HEK293 (cell line): ENCODE results near the gene FBXW11.

Experiments
- CTCF ChIA-PET: fragments of 350-600 bp; formaldehyde crosslinking; extraction: SDS; loops from one replicate; lab custom pipeline; 2021; ENCODE audit warnings: antibody characterized with exemption; lab: Yijun Ruan, JAX
- POLR2A ChIA-PET: fragments of 300-600 bp; formaldehyde crosslinking; extraction: SDS; loops from one replicate; lab custom pipeline; 2020; ENCODE audit warnings: antibody characterized with exemption, inconsistent platforms; lab: Yijun Ruan, JAX
- H3K27ac ChIP-seq: fragments of 200-500 bp; sonication (Bioruptor generic); 2 replicates; pipeline ENCODE4 v1.5.1; 2014; ENCODE audit warnings: low read depth, low read length, control low read depth, inconsistent platforms; ENCODE audit errors: extremely low read depth
- H3K36me3 ChIP-seq, 2 experiments: fragments of 200-500 bp in 1 of 2; sonication (Bioruptor generic) in 1 of 2; 1 replicate in 1 of 2; 2 replicates in 1 of 2; pipeline ENCODE4 v1.5.1; 2014 to 2017; ENCODE audit warnings: inconsistent platforms in 2 of 2, low read length in 2 of 2; ENCODE audit not compliant: control insufficient read depth in 2 of 2, insufficient read depth in 1 of 2
- H3K4me1 ChIP-seq: fragments of 200-500 bp; sonication (Bioruptor generic); 2 replicates; pipeline ENCODE4 v1.5.1; 2014; ENCODE audit warnings: mild to moderate bottlenecking, low read length, inconsistent platforms; ENCODE audit not compliant: control insufficient read depth, insufficient read depth
- H3K4me3 ChIP-seq: 2 replicates; pipeline ENCODE4 v1.5.1; 2011; ENCODE audit warnings: low read depth, mild to moderate bottlenecking, control low read depth, low read length, moderate library complexity
- H3K9me3 ChIP-seq: fragments of 200-500 bp; sonication (Bioruptor generic); 2 replicates; pipeline ENCODE4 v1.5.1; 2014; ENCODE audit warnings: low read depth, low read length, inconsistent platforms; ENCODE audit not compliant: control insufficient read depth, insufficient read depth
- EGR2 ChIP-seq: fragments of 450-650 bp; formaldehyde crosslinking; IDR thresholded peaks from 2 replicates; pipeline ENCODE4 v1.5.1; 2016; ENCODE audit warnings: low read depth, missing biosample characterization, missing genetic modification characterization
- GFI1B ChIP-seq: fragments of 450-650 bp; formaldehyde crosslinking; IDR thresholded peaks from 2 replicates; pipeline ENCODE4 v1.5.1; 2016; ENCODE audit warnings: missing biosample characterization, missing genetic modification characterization
- KLF10 ChIP-seq: fragments of 450-650 bp; IDR thresholded peaks from 2 replicates; pipeline ENCODE4 v1.5.1; 2018; ENCODE audit warnings: missing biosample characterization, mild to moderate bottlenecking, missing genetic modification characterization
- REPIN1 ChIP-seq: fragments of 450-650 bp; formaldehyde crosslinking; IDR thresholded peaks from 2 replicates; pipeline ENCODE4 v1.5.1; 2017; ENCODE audit warnings: missing biosample characterization, missing genetic modification characterization, low read depth
- ZBTB1 ChIP-seq: fragments of 450-650 bp; formaldehyde crosslinking; IDR thresholded peaks from 2 replicates; pipeline ENCODE4 v1.5.1; 2016; ENCODE audit warnings: missing biosample characterization, missing genetic modification characterization
- ZBTB17 ChIP-seq: fragments of 450-650 bp; formaldehyde crosslinking; IDR thresholded peaks from 2 replicates; pipeline ENCODE4 v1.5.1; 2016; ENCODE audit warnings: missing biosample characterization, missing genetic modification characterization
- ZBTB8A ChIP-seq: fragments of 450-650 bp; formaldehyde crosslinking; IDR thresholded peaks from 2 replicates; pipeline ENCODE4 v1.5.1; 2016; ENCODE audit warnings: missing biosample characterization, missing genetic modification characterization
- ZFHX2 ChIP-seq: fragments of 450-650 bp; formaldehyde crosslinking; conservative IDR thresholded peaks from 2 replicates; pipeline ENCODE4 v1.5.1; 2016; ENCODE audit warnings: missing biosample characterization, missing genetic modification characterization
- ZNF184 ChIP-seq: fragments of 450-650 bp; IDR thresholded peaks from 2 replicates; pipeline ENCODE4 v1.5.1; 2018; ENCODE audit warnings: missing biosample characterization, mild to moderate bottlenecking, missing genetic modification characterization
- ZNF391 ChIP-seq: fragments of 450-650 bp; formaldehyde crosslinking; IDR thresholded peaks from 2 replicates; pipeline ENCODE4 v1.5.1; 2016; ENCODE audit warnings: low read depth, missing biosample characterization, missing genetic modification characterization, borderline replicate concordance
- ZNF48 ChIP-seq: fragments of 450-650 bp; formaldehyde crosslinking; IDR thresholded peaks from 2 replicates; pipeline ENCODE4 v1.5.1; 2016; ENCODE audit warnings: missing biosample characterization, missing genetic modification characterization
- ZNF701 ChIP-seq: fragments of 450-650 bp; formaldehyde crosslinking; IDR thresholded peaks from 2 replicates; pipeline ENCODE4 v1.5.1; 2016; ENCODE audit warnings: missing biosample characterization, missing genetic modification characterization
- ZNF747 ChIP-seq: fragments of 450-650 bp; formaldehyde crosslinking; IDR thresholded peaks from 2 replicates; pipeline ENCODE4 v1.5.1; 2016; ENCODE audit warnings: missing biosample characterization, missing genetic modification characterization
- TF ChIP-seq, protein P1 (sequence below): fragments of 450-650 bp; formaldehyde crosslinking; IDR thresholded peaks from 2 replicates; pipeline ENCODE4 v1.5.1; 2016; ENCODE audit warnings: missing biosample characterization, missing genetic modification characterization
- TF ChIP-seq, protein P2 (sequence below): fragments of 450-650 bp; formaldehyde crosslinking; IDR thresholded peaks from 2 replicates; pipeline ENCODE4 v1.5.1; 2017; ENCODE audit warnings: missing biosample characterization, missing genetic modification characterization
- TF ChIP-seq, protein P3 (sequence below): fragments of 450-650 bp; formaldehyde crosslinking; IDR thresholded peaks from 2 replicates; pipeline ENCODE4 v1.5.1; 2016; ENCODE audit warnings: missing biosample characterization, missing genetic modification characterization
- TF ChIP-seq, protein P4 (sequence below): fragments of 450-650 bp; formaldehyde crosslinking; IDR thresholded peaks from 2 replicates; pipeline ENCODE4 v1.5.0; 2017; ENCODE audit warnings: missing biosample characterization, missing genetic modification characterization, borderline replicate concordance

Gene FBXW11

DNA sequence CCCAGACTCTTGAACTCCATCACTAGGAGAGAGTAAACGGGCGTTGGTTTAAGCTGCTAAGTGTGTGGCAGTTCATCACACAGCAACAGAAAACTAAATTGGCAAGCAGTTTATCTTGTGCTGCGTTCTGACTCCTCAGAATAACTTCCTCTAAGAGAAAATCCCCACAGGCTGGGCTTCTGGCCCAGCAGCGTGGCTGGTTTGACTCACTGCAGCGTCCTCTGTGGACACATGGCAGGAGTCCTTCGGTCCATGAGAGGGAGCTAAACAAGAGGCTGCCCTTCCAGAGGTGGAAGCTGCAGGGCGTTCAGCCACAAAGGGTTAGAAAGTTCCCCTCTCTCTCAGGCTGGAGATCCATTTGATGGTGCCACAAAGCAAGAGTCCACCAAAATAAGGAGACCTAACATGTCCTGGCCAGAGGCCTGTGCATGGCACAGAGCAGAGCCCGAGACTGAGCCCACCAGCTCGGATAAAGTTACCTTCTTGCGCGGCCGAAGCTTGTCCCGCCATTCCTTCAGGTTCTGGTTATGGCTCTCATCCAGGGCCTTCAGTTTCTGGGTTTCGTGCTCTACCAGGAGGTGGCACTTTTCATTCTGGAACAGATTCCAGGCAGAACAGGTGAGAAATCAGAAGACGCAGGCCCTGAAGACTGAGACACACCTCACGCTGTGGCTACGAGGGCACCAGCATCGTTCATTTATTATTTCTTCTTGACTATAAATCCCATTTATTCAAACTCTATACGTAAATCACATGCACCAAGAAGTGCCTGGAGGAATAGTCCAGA lies 46.2 kb upstream of the FBXW11 start:
- POLR2A ChIA-PET = no interaction called here
- H3K4me1 ChIP-seq = no peaks in the 10 kb centered on the region
- TF ChIP-seq ZBTB17 (tag by site-specific recombination) (no peak), ZBTB1 (tag by site-specific recombination) (no peak), ZBTB8A (tag by site-specific recombination) (no peak)
- TF ChIP-seq, protein P1, sequence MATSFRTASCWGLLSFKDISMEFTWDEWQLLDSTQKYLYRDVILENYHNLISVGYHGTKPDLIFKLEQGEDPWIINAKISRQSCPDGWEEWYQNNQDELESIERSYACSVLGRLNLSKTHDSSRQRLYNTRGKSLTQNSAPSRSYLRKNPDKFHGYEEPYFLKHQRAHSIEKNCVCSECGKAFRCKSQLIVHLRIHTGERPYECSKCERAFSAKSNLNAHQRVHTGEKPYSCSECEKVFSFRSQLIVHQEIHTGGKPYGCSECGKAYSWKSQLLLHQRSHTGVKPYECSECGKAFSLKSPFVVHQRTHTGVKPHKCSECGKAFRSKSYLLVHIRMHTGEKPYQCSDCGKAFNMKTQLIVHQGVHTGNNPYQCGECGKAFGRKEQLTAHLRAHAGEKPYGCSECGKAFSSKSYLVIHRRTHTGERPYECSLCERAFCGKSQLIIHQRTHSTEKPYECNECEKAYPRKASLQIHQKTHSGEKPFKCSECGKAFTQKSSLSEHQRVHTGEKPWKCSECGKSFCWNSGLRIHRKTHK (tag by site-specific recombination) = no peak
- TF ChIP-seq, all 188 proteins: peak for 0
- CTCF ChIA-PET = interaction anchor here (1.0 to 1.1 kb wide), 2 partner anchors 12 to 141 kb away, joined by 3 read pairs; no protein-coding TSS in a partner anchor
- H3K36me3 ChIP-seq = peaks cover 0 to 17% of the 10 kb centered on the region in 2 experiments; a peak in 2 of 3 replicates
- H3K27ac ChIP-seq = no peak overlapping the region
- H3K9me3 ChIP-seq = no peaks in the 10 kb centered on the region
- H3K4me3 ChIP-seq = no peak overlapping the region

DNA sequence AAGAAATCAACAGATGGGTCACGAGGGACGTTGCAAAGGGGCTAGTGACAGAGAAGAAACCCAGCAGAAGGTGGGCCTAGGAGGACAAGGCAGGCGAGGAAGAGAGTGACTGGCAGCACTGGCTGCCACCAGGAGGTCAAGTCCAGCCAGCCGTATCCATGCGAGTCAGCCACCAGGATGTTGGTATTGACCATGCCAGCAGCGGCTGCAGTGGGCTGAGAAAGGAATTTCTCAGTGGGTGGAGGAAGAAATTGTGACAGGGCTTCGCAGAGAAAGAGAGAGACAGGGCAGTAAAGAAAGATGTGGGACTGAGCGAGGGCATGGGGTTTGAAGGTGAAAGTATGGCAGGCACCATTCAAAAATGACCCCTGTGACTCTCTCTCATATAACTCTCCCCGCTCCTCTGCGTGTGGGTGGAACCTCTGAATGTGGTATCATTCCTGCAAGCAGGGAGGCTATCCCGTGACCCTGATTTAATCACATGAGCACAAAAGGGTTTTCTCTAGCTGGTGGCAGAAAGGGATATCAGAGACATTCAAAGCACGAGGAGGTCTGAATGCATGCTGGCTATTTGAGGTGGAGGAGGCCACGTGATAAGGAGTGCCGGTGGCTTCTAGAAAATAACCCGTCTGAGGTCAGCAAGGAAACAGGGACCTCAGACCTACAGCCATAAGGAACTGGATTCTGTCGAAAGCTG lies 45.4 kb upstream of the FBXW11 start:
- no peaks in the 10 kb centered on the region for H3K9me3 ChIP-seq
- ChIA-PET CTCF (interaction anchor here (1.0 to 1.1 kb wide), 2 partner anchors 11 to 140 kb away, joined by 3 read pairs; no protein-coding TSS in a partner anchor), POLR2A (no interaction called here)
- no peak for TF ChIP-seq GFI1B (tag by site-specific recombination)
- TF ChIP-seq, protein P2, sequence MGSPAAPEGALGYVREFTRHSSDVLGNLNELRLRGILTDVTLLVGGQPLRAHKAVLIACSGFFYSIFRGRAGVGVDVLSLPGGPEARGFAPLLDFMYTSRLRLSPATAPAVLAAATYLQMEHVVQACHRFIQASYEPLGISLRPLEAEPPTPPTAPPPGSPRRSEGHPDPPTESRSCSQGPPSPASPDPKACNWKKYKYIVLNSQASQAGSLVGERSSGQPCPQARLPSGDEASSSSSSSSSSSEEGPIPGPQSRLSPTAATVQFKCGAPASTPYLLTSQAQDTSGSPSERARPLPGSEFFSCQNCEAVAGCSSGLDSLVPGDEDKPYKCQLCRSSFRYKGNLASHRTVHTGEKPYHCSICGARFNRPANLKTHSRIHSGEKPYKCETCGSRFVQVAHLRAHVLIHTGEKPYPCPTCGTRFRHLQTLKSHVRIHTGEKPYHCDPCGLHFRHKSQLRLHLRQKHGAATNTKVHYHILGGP = no peak
- TF ChIP-seq, protein P3, sequence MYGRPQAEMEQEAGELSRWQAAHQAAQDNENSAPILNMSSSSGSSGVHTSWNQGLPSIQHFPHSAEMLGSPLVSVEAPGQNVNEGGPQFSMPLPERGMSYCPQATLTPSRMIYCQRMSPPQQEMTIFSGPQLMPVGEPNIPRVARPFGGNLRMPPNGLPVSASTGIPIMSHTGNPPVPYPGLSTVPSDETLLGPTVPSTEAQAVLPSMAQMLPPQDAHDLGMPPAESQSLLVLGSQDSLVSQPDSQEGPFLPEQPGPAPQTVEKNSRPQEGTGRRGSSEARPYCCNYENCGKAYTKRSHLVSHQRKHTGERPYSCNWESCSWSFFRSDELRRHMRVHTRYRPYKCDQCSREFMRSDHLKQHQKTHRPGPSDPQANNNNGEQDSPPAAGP (tag by site-specific recombination) = no peak
- TF ChIP-seq KLF10 = no peak
- TF ChIP-seq ZNF701 (tag by site-specific recombination) = no peak
- peak; percentile 57; the same call in 1 of the 2 replicates for TF ChIP-seq ZFHX2 (tag by site-specific recombination)
- peak; percentile 69 for TF ChIP-seq EGR2 (tag by site-specific recombination)
- no peaks in the 10 kb centered on the region for H3K4me1 ChIP-seq
- H3K27ac ChIP-seq = no peak overlapping the region
- peaks cover 0 to 17% of the 10 kb centered on the region in 2 experiments; a peak in 2 of 3 replicates for H3K36me3 ChIP-seq
- H3K4me3 ChIP-seq = no peak overlapping the region

DNA sequence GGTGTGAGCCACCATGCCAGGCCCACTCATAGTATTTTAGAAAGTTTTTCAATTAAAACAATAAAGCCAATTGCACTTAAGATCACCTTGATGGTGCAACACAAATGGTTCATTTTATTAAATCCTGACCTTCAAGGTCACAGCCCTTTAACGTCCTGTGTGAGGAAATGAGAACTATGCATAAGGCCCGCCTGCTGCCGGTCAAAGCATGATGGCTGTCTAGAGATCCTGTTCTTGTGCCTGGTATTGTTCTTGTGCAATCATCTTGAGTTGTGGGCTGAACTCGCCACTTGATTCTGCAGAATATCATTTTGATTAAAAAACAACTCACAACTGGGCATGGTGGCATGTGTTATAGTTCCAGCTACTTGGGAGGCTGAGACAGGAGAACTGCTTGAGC lies 43.6 kb upstream of the FBXW11 start:
- H3K4me1 ChIP-seq = no peaks in the 10 kb centered on the region
- TF ChIP-seq, protein P2 = no peak
- TF ChIP-seq ZNF747 (no peak), ZNF184 (tag by site-specific recombination) (no peak), ZNF701 (tag by site-specific recombination) (no peak), ZNF48 (tag by site-specific recombination) (no peak), REPIN1 (tag by site-specific recombination) (no peak), ZNF391 (tag by site-specific recombination) (no peak)
- TF ChIP-seq, protein P4, sequence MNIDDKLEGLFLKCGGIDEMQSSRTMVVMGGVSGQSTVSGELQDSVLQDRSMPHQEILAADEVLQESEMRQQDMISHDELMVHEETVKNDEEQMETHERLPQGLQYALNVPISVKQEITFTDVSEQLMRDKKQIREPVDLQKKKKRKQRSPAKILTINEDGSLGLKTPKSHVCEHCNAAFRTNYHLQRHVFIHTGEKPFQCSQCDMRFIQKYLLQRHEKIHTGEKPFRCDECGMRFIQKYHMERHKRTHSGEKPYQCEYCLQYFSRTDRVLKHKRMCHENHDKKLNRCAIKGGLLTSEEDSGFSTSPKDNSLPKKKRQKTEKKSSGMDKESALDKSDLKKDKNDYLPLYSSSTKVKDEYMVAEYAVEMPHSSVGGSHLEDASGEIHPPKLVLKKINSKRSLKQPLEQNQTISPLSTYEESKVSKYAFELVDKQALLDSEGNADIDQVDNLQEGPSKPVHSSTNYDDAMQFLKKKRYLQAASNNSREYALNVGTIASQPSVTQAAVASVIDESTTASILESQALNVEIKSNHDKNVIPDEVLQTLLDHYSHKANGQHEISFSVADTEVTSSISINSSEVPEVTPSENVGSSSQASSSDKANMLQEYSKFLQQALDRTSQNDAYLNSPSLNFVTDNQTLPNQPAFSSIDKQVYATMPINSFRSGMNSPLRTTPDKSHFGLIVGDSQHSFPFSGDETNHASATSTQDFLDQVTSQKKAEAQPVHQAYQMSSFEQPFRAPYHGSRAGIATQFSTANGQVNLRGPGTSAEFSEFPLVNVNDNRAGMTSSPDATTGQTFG (tag by site-specific recombination) = no peak
- ChIA-PET CTCF (no interaction called here), POLR2A (no interaction called here)
- no peak overlapping the region for H3K27ac ChIP-seq
- H3K9me3 ChIP-seq = no peaks in the 10 kb centered on the region
- H3K4me3 ChIP-seq = no peak overlapping the region
- peaks cover 0 to 17% of the 10 kb centered on the region in 2 experiments; a peak in 2 of 3 replicates for H3K36me3 ChIP-seq
